Endothelial cell of umbilical vein (primary cell): ENCODE data around the gene XXYLT1. TPM values are rescaled to one million over a fixed set of nuclear protein-coding genes. Genes with fewer than 3 reads are reported as not detected.

Experiments
- BruUV-seq: library from RNA; stranded (reverse); fragments of 400-500 nt; replicated peaks from 2 replicates; lab custom pipeline; 2021; lab: Mats Ljungman, UMichigan
- CTCF ChIA-PET: fragments of 300-600, 350-600 bp; sonication (Branson Sonifier 250); formaldehyde crosslinking; loops from one replicate; lab custom pipeline; 2021; ENCODE audit warnings: antibody characterized with exemption, inconsistent platforms; lab: Charles Lee
- POLR2A ChIA-PET: fragments of 300-600, 350-600 bp; sonication (Branson Sonifier 250); formaldehyde crosslinking; loops from one replicate; lab custom pipeline; 2021; ENCODE audit warnings: antibody characterized with exemption, inconsistent platforms; lab: Charles Lee
- DNase-seq: peaks from one replicate; pipeline ENCODE4 v3.0.0-alpha.2; 2011; ENCODE audit warnings: low read depth, low spot score
- FAIRE-seq: peaks from 2 replicates; lab custom pipeline; 2011; peaks lifted over from hg19 to GRCh38; lab: Jason Lieb, UNC
- H2AFZ ChIP-seq: 2 replicates; pipeline ENCODE4 v1.6.0; 2012; ENCODE audit warnings: low read depth, low read length, control low read depth, inconsistent platforms
- H3K27ac ChIP-seq: 2 replicates; pipeline ENCODE4 v1.5.1; 2011; ENCODE audit warnings: low read depth, mild to moderate bottlenecking, control low read depth, low read length, moderate library complexity; ENCODE audit not compliant: insufficient read depth
- H3K27me3 ChIP-seq, 2 experiments: 2 replicates each; pipeline versions ENCODE4 v1.6.0 to v1.6.1; 2011; ENCODE audit warnings: low read length in 2 of 2, mixed read lengths in 1 of 2; ENCODE audit not compliant: control insufficient read depth in 2 of 2, insufficient read depth in 2 of 2
- H3K36me3 ChIP-seq, 2 experiments: 2 replicates in 1 of 2; 3 replicates in 1 of 2; pipeline ENCODE4 v1.5.1; 2011; ENCODE audit warnings: low read length in 2 of 2, mild to moderate bottlenecking in 1 of 2, moderate library complexity in 1 of 2; ENCODE audit not compliant: control insufficient read depth in 2 of 2, insufficient read depth in 2 of 2; ENCODE audit errors: extremely low read depth in 1 of 2
- H3K4me1 ChIP-seq: 3 replicates; pipeline ENCODE4 v1.5.1; 2011; ENCODE audit warnings: mild to moderate bottlenecking, low read length; ENCODE audit not compliant: control insufficient read depth, insufficient read depth; ENCODE audit errors: extremely low read depth
- H3K4me2 ChIP-seq: 2 replicates; pipeline ENCODE4 v1.6.1; 2011; ENCODE audit warnings: low read length, control low read depth, mixed read lengths; ENCODE audit not compliant: insufficient read depth
- H3K4me3 ChIP-seq, 3 experiments: fragments of 200-600 bp in 1 of 3; sonication (generic), shearing (Covaris generic) in 1 of 3; replicated peaks in 1 of 3; 2 replicates each; pipeline ENCODE4 v1.5.1; 2011 to 2016; ENCODE audit warnings: control low read depth in 3 of 3, low read length in 3 of 3, mild to moderate bottlenecking in 2 of 3, inconsistent platforms in 1 of 3, low read depth in 1 of 3, moderate library complexity in 1 of 3; ENCODE audit not compliant: insufficient read depth in 1 of 3
- H3K79me2 ChIP-seq: 2 replicates; pipeline ENCODE4 v1.6.0; 2012; ENCODE audit warnings: low read length, inconsistent platforms; ENCODE audit not compliant: control insufficient read depth, insufficient read depth
- H3K9ac ChIP-seq: replicated peaks from 2 replicates; pipeline ENCODE3; 2011; ENCODE audit warnings: low read length, control low read depth; ENCODE audit not compliant: insufficient read depth; ENCODE audit errors: extremely low read depth
- H3K9me1 ChIP-seq: replicated peaks from 3 replicates; pipeline ENCODE4 v1.6.0; 2011; ENCODE audit warnings: mild to moderate bottlenecking, low read length; ENCODE audit not compliant: control insufficient read depth, insufficient read depth; ENCODE audit errors: extremely low read depth
- H3K9me3 ChIP-seq: replicated peaks from 2 replicates; pipeline ENCODE4 v1.5.1; 2012; ENCODE audit warnings: low read length, inconsistent platforms; ENCODE audit not compliant: control insufficient read depth, insufficient read depth
- H4K20me1 ChIP-seq: replicated peaks from 2 replicates; pipeline ENCODE3; 2011; ENCODE audit warnings: mild to moderate bottlenecking, low read length; ENCODE audit not compliant: control insufficient read depth, insufficient read depth; ENCODE audit errors: extremely low read depth
- CTCF ChIP-seq, 2 donors: IDR thresholded peaks; 1 replicate in 1 of 2; 2 replicates in 1 of 2; pipeline ENCODE4 v1.5.1; 2011; ENCODE audit warnings: low read length in 2 of 2, mild to moderate bottlenecking in 2 of 2, moderate library complexity in 2 of 2, control low read depth in 1 of 2, inconsistent platforms in 1 of 2, low read depth in 1 of 2; ENCODE audit not compliant: insufficient read depth in 1 of 2; ENCODE audit errors: extremely low read depth in 1 of 2
- EZH2 ChIP-seq: IDR thresholded peaks from 2 replicates; pipeline ENCODE4 v1.6.1; 2012; ENCODE audit warnings: borderline replicate concordance, low read depth, mild to moderate bottlenecking, moderate library complexity, low read length, inconsistent platforms; ENCODE audit not compliant: severe bottlenecking
- FOS ChIP-seq: IDR thresholded peaks from 2 replicates; pipeline ENCODE4 v1.6.1; 2011; ENCODE audit warnings: mild to moderate bottlenecking, low read length, moderate library complexity, borderline replicate concordance; ENCODE audit not compliant: insufficient read depth
- GATA2 ChIP-seq: IDR thresholded peaks from 2 replicates; pipeline ENCODE4 v1.7.0; 2011; ENCODE audit warnings: low read depth, mild to moderate bottlenecking, moderate library complexity, mixed read lengths, low read length; ENCODE audit not compliant: insufficient read length, insufficient read depth
- JUN ChIP-seq: IDR thresholded peaks from 2 replicates; pipeline ENCODE4 v1.6.1; 2011; ENCODE audit warnings: borderline replicate concordance, low read depth; ENCODE audit not compliant: insufficient read length, insufficient read depth
- MAX ChIP-seq: IDR thresholded peaks from 2 replicates; pipeline ENCODE4 v1.6.1; 2011; ENCODE audit not compliant: insufficient read depth, insufficient read length
- MYC ChIP-seq: IDR thresholded peaks from one replicate; pipeline ENCODE4 v1.6.1; 2011; ENCODE audit warnings: mild to moderate bottlenecking, low read depth, low read length
- POLR2A ChIP-seq: IDR thresholded peaks from 2 replicates; pipeline ENCODE4 v1.6.1; 2012; ENCODE audit warnings: low read depth, mild to moderate bottlenecking, control low read depth, low read length
- POLR2AphosphoS5 ChIP-seq: IDR thresholded peaks from 2 replicates; pipeline ENCODE4 v1.6.1; 2012; ENCODE audit warnings: low read depth, mild to moderate bottlenecking, control low read depth, low read length, moderate library complexity; ENCODE audit not compliant: insufficient read depth
- dilution Hi-C: fragments of 300-500 bp; cut with MboI; formaldehyde crosslinking; loops from one replicate; pipeline ENCODE4 v1.15.0; 2019; ENCODE audit warnings: low sequenced_read_pairs; ENCODE audit not compliant: extremely low pct_ligation_motif_present
- intact Hi-C: fragments of 100-400 bp; cut with micrococcal nuclease; formaldehyde crosslinking; loops from one replicate; pipeline ENCODE4 v1.10.0; 2022
- polyA plus RNA-seq, 4 experiments: library from polyadenylated mRNA; depleted of rRNA in 3 of 4; stranded (reverse) in 3 of 4; unstranded in 1 of 4; fragments of >200 nt; gene quantifications; 2 replicates each; pipeline versions ENCODE4 v1.2.1 to v1.2.3, GENCODE V29; 2011 to 2012; ENCODE audit warnings: missing spikeins in 1 of 4
- total RNA-seq: library from RNA; stranded (reverse); gene quantifications from 2 replicates; pipeline ENCODE4 v1.2.3, GENCODE V29; 2021

Gene XXYLT1
- total and polyA plus RNA-seq, 2 donors (not counting 3 experiments of a cell fraction or from before 2014, with no cell fraction given): 54.4 to 78.1 TPM

DNA sequence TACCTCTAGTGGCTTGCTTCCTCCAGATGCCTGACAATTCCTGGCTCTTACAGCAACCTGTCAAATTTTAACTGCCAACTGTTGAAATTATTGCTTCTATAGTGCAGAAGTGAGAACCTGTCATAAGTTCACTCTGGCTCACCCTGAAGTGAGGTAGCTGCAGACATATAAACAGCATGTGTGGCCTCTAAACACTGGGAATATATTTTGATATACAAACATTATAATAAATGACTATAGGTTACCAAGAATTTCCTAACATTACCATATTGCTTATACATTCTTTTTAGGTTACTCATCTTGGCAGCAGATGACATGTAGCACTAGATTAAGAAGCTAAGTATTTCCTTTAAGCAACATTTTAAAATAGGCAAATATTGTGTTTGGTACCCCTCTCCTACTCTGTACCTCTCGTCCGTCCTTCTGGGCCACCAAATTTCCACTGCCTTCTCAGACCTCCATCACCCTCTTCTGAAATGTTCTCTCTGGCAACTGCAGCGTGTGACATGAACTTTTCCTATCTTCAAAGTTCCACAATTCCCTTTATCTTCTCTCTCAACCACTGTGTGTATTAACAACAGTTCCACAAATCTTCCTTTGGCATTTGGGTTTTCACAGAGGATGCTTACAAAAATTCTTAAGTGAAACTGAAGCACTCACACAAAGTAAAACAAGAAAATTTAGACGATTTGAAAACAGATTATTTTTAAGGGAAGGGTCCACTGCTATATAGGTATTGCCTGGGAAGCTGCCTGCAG is 15.3 kb upstream of the XXYLT1 start:
- DNase-seq (peak; percentile 53), FAIRE-seq (peak; percentile 60)
- H3K4me1 ChIP-seq: peaks cover 15% of the 10 kb centered on the region
- TF ChIP-seq JUN (peak; percentile 53), GATA2 (no peak), FOS (peak; percentile 37), CTCF (IDR thresholded peaks at IDR 0.05; ENCODE audit: extremely low read depth in 1 of 2, insufficient read depth in 1 of 2, low read depth in 1 of 2, low read length in 2 of 2) (no peak), MAX (no peak), EZH2 (no peak), POLR2A (no peak), POLR2AphosphoS5 (no peak), MYC (no peak)
- H3K27me3 ChIP-seq: no peaks in the 10 kb centered on the region
- no peaks in the 10 kb centered on the region for H3K9me1 ChIP-seq
- H3K4me2 ChIP-seq: peak overlapping the region; percentile 72
- ChIA-PET POLR2A (interaction anchor here (0.5 to 0.6 kb wide), 2 partner anchors 221 to 629 kb away, joined by 3 read pairs; no protein-coding TSS in a partner anchor), CTCF (interaction anchor here (1.2 to 2.8 kb wide), 6 partner anchors 11 to 26 kb away, joined by 3 to 17 read pairs (median 6); partner anchors contain the start of gene XXYLT1)
- dilution Hi-C loops: no loop called here
- BruUV-seq: no TSS peak
- no peaks in the 10 kb centered on the region for H3K79me2 ChIP-seq
- H3K4me3 ChIP-seq: no peak overlapping the region
- peak overlapping the region; percentile 35 for H3K27ac ChIP-seq
- peaks cover 3% of the 10 kb centered on the region in 2 experiments for H3K36me3 ChIP-seq
- H3K9ac ChIP-seq: no peak overlapping the region
- H2AFZ ChIP-seq: peak overlapping the region; percentile 38
- intact Hi-C loops: loop anchor here (2.0 kb wide), 1 partner anchor 27 kb away; no protein-coding TSS in a partner anchor
- H4K20me1 ChIP-seq: no peaks in the 10 kb centered on the region
- H3K9me3 ChIP-seq: no peaks in the 10 kb centered on the region
